Measurements from ENCODE around the gene LCN12. TPM values are rescaled to one million over a fixed set of nuclear protein-coding genes. Genes with fewer than 3 reads are reported as not detected.
A peak's percentile ranks its signal among the peaks of the same experiment; 100 is the strongest.

The LCN12 gene
- polyA plus RNA-seq, 1 of the 3 experiments (the other 2 are of a cell fraction): 0.87 TPM

- Histone ChIP-seq H3F3A (replicated peaks; ENCODE audit: insufficient read depth) (no peaks in the 10 kb centered on the region), H3K4me2 (no peak overlapping the region), H3K9me2 (no peaks in the 10 kb centered on the region), H2AFZ (ENCODE audit: low read depth) (no peak overlapping the region), H3K4me3 (ENCODE audit: low read depth in 2 of 2, low read length in 1 of 2) (no peak overlapping the region), H3K79me2 (ENCODE audit: insufficient read depth) (no peaks in the 10 kb centered on the region), H3K36me3 (replicated peaks in 1 of 2; ENCODE audit: control insufficient read depth in 1 of 2, insufficient read depth in 2 of 2, low read length in 1 of 2) (no peaks in the 10 kb centered on the region), H3K27ac (ENCODE audit: low read depth in 2 of 2, low read length in 1 of 2) (no peak overlapping the region), H3K9me3 (no peaks in the 10 kb centered on the region), H4K20me1 (ENCODE audit: insufficient read depth) (no peaks in the 10 kb centered on the region), H3K4me1 (ENCODE audit: control insufficient read depth in 1 of 2, insufficient read depth in 2 of 2, low read depth in 1 of 2, low read length in 1 of 2) (peaks cover 0 to 7% of the 10 kb centered on the region in 2 experiments; a peak in 1 of 4 replicates), H3K27me3 (ENCODE audit: insufficient read depth) (no peaks in the 10 kb centered on the region), H3K9ac (no peak overlapping the region)
- no peak for DNase-seq
- ChIA-PET POLR2A (no interaction called here), CTCF (interaction anchor here (1.3 kb wide), 2 partner anchors 11 to 60 kb away, joined by 3 read pairs; partner anchors contain the start of gene PTGDS)
- WGBS (ENCODE audit: low lambda C conversion rate): 52% methylated on average over 20 of the region's 23 CpGs
- TF ChIP-seq MEF2A (IDR thresholded peaks at IDR 0.05; ENCODE audit: borderline replicate concordance, low read depth) (no peak), USF1 (IDR thresholded peaks at IDR 0.05; ENCODE audit: borderline replicate concordance, low read depth) (peak; percentile 27; the same call in 1 of the 2 replicates)
Measured at GRCh38 chr9:136965771-136966484, 13.9 kb downstream of the LCN12 start.

- 91% methylated on average over 7 of the region's 17 CpGs for WGBS (ENCODE audit: low lambda C conversion rate)
- ChIA-PET POLR2A (no interaction called here), CTCF (interaction anchor here (1.1 to 1.8 kb wide), 3 partner anchors 21 to 67 kb away, joined by 3 to 4 read pairs (median 3); no protein-coding TSS in a partner anchor)
- Histone ChIP-seq H3K27ac (ENCODE audit: low read depth in 2 of 2, low read length in 1 of 2) (no peak overlapping the region), H3K9ac (no peak overlapping the region), H3K36me3 (replicated peaks in 1 of 2; ENCODE audit: control insufficient read depth in 1 of 2, insufficient read depth in 2 of 2, low read length in 1 of 2) (no peaks in the 10 kb centered on the region), H3K4me2 (no peak overlapping the region), H3K27me3 (ENCODE audit: insufficient read depth) (no peaks in the 10 kb centered on the region), H3K4me3 (ENCODE audit: low read depth in 2 of 2, low read length in 1 of 2) (no peak overlapping the region), H3K9me3 (no peaks in the 10 kb centered on the region), H3K4me1 (ENCODE audit: control insufficient read depth in 1 of 2, insufficient read depth in 2 of 2, low read depth in 1 of 2, low read length in 1 of 2) (peaks cover 0 to 2% of the 10 kb centered on the region in 2 experiments; a peak in 1 of 4 replicates), H3K79me2 (ENCODE audit: insufficient read depth) (no peaks in the 10 kb centered on the region), H2AFZ (ENCODE audit: low read depth) (no peak overlapping the region), H3F3A (replicated peaks; ENCODE audit: insufficient read depth) (no peaks in the 10 kb centered on the region), H4K20me1 (ENCODE audit: insufficient read depth) (no peaks in the 10 kb centered on the region), H3K9me2 (no peaks in the 10 kb centered on the region)
- no peak for DNase-seq
- no peak for TF ChIP-seq EP300 (IDR thresholded peaks at IDR 0.05; ENCODE audit: borderline replicate concordance in 1 of 2, low read depth in 1 of 2, low read length in 1 of 2)
- TF ChIP-seq RCOR1 (IDR thresholded peaks at IDR 0.05; ENCODE audit: low read length): no peak
- TF ChIP-seq GABPA (IDR thresholded peaks at IDR 0.05; ENCODE audit: low read depth): no peak
- no peak for TF ChIP-seq RXRA (IDR thresholded peaks at IDR 0.05; ENCODE audit: borderline replicate concordance, low read depth)
- no peak for TF ChIP-seq YY1 (IDR thresholded peaks at IDR 0.05; ENCODE audit: low read depth)
- no peak for TF ChIP-seq ZBTB33 (IDR thresholded peaks at IDR 0.05; ENCODE audit: borderline replicate concordance, low read depth)
- TF ChIP-seq FOXM1 (IDR thresholded peaks at IDR 0.05; ENCODE audit: low read depth): no peak
- no peak for TF ChIP-seq NRF1 (IDR thresholded peaks at IDR 0.05; ENCODE audit: low read depth, low read length)
- TF ChIP-seq JUND (IDR thresholded peaks at IDR 0.05): no peak
- TF ChIP-seq GATA2 (CRISPR knock-in tag; IDR thresholded peaks at IDR 0.05): no peak
- no peak for TF ChIP-seq NFIC (IDR thresholded peaks at IDR 0.05; ENCODE audit: borderline replicate concordance)
- TF ChIP-seq TCF12 (IDR thresholded peaks at IDR 0.05): no peak
- no peak for TF ChIP-seq USF2 (IDR thresholded peaks at IDR 0.05; ENCODE audit: borderline replicate concordance, low read depth, low read length)
- no peak for TF ChIP-seq MEF2A (IDR thresholded peaks at IDR 0.05; ENCODE audit: borderline replicate concordance, low read depth)
- TF ChIP-seq RFX5 (IDR thresholded peaks at IDR 0.05; ENCODE audit: low read length): no peak
- TF ChIP-seq POLR2AphosphoS5 (IDR thresholded peaks at IDR 0.05; ENCODE audit: low read depth, low read length): no peak
- TF ChIP-seq EZH2phosphoT487 (IDR thresholded peaks at IDR 0.05; ENCODE audit: borderline replicate concordance, low read depth): no peak
Measured at GRCh38 chr9:136968333-136969127, 16.5 kb downstream of the LCN12 start.

All from SK-N-SH (cell line).